Measurements from ENCODE around the gene DNAH5. TPM values are rescaled to one million over a fixed set of nuclear protein-coding genes. Genes with fewer than 3 reads are reported as not detected.

DNAH5 gene
- total RNA-seq, 4 donors from 2014 or later = 0.19 to 0.91 (median 0.22) TPM; not detected in 1

- Histone ChIP-seq H3K36me3 (no peaks in the 10 kb centered on the region), H3K4me1 (no peaks in the 10 kb centered on the region), H3K9me3 (no peaks in the 10 kb centered on the region), H3K27me3 (no peaks in the 10 kb centered on the region), H3K27ac (no peak overlapping the region), H3K4me3 (no peak overlapping the region)
- WGBS, 2 donors = 39 to 41% methylated on average over 2 of the region's 2 CpGs
- DNase-seq = no peak
- intact Hi-C loops (cut with DNase I) = no loop called here
- TF ChIP-seq CTCF (IDR thresholded peaks at IDR 0.05) (no peak), POLR2A (IDR thresholded peaks at IDR 0.05) (no peak)
Measured at GRCh38 chr5:13708906-13709305, 235.6 kb downstream of the DNAH5 start.

- TF ChIP-seq CTCF (IDR thresholded peaks at IDR 0.05) (no peak), POLR2A (IDR thresholded peaks at IDR 0.05) (no peak)
- H3K27ac ChIP-seq = no peak overlapping the region
- no peaks in the 10 kb centered on the region for H3K9me3 ChIP-seq
- WGBS, 2 donors = 35 to 57% methylated on average over 2 of the region's 2 CpGs
- DNase-seq = no peak
- H3K4me1 ChIP-seq = no peaks in the 10 kb centered on the region
- no peaks in the 10 kb centered on the region for H3K27me3 ChIP-seq
- intact Hi-C loops (cut with DNase I) = no loop called here
- H3K4me3 ChIP-seq = no peak overlapping the region
- H3K36me3 ChIP-seq = no peaks in the 10 kb centered on the region
Measured at GRCh38 chr5:13708432-13708831, 236.1 kb downstream of the DNAH5 start.

GRCh38 chr5:13704396-13704795, 240.1 kb downstream of the DNAH5 start:
- Histone ChIP-seq H3K27me3 (no peaks in the 10 kb centered on the region), H3K27ac (no peak overlapping the region), H3K4me3 (no peak overlapping the region), H3K9me3 (no peaks in the 10 kb centered on the region), H3K36me3 (no peaks in the 10 kb centered on the region), H3K4me1 (no peaks in the 10 kb centered on the region)
- 63 to 68% methylated on average over 3 to 4 of the region's 4 CpGs for WGBS, 2 donors
- TF ChIP-seq CTCF (IDR thresholded peaks at IDR 0.05) (no peak), POLR2A (IDR thresholded peaks at IDR 0.05) (no peak)
- intact Hi-C loops (cut with DNase I) = no loop called here
- DNase-seq = no peak

- Histone ChIP-seq H3K4me1 (no peaks in the 10 kb centered on the region), H3K36me3 (no peaks in the 10 kb centered on the region), H3K27me3 (no peaks in the 10 kb centered on the region), H3K9me3 (no peaks in the 10 kb centered on the region), H3K27ac (no peak overlapping the region), H3K4me3 (no peak overlapping the region)
- 78 to 80% methylated on average over 6 of the region's 6 CpGs for WGBS, 2 donors
- intact Hi-C loops (cut with DNase I) = no loop called here
- TF ChIP-seq POLR2A (IDR thresholded peaks at IDR 0.05) = no peak
- no peak for TF ChIP-seq CTCF (IDR thresholded peaks at IDR 0.05)
- DNase-seq = no peak
Measured at GRCh38 chr5:13700626-13701025, 243.9 kb downstream of the DNAH5 start.

- TF ChIP-seq CTCF (IDR thresholded peaks at IDR 0.05) (no peak), POLR2A (IDR thresholded peaks at IDR 0.05) (no peak)
- Histone ChIP-seq H3K36me3 (no peaks in the 10 kb centered on the region), H3K9me3 (no peaks in the 10 kb centered on the region), H3K4me1 (no peaks in the 10 kb centered on the region), H3K4me3 (no peak overlapping the region), H3K27me3 (no peaks in the 10 kb centered on the region), H3K27ac (no peak overlapping the region)
- intact Hi-C loops (cut with DNase I) = no loop called here
- no peak for DNase-seq
- 57 to 76% methylated on average over 3 of the region's 3 CpGs for WGBS, 2 donors
Measured at GRCh38 chr5:13698885-13699284, 245.6 kb downstream of the DNAH5 start.

Measured in esophagus squamous epithelium (tissue), 5 donors.